Activated naive CD8-positive, alpha-beta T cell treated with anti-CD3 and anti-CD28 coated beads, Interleukin-2, amount 10 ng/mL, durations not matched to agents 7 days and 5 days (primary cell): ENCODE results near the gene LAMA3. TPM values are rescaled to one million over a fixed set of nuclear protein-coding genes. Genes with fewer than 3 reads are reported as not detected.

Experiments
- ATAC-seq: fragments of 150-1000 bp; cut with Tn5 transposase; one replicate; pipeline ENCODE4 v1.10.0; 2021; ENCODE audit warnings: low read depth, moderate library complexity
- POLR2A ChIA-PET: fragments of 350-600 bp; sonication (Branson Sonifier 250); formaldehyde crosslinking; loops from one replicate; lab custom pipeline; 2021; ENCODE audit warnings: antibody characterized with exemption; lab: Charles Lee
- DNase-seq: peaks from one replicate; pipeline ENCODE4 v3.0.0; 2021
- H3K27ac Mint-ChIP-seq: one replicate; pipeline ENCODE4 v1.8.0; 2022; ENCODE audit warnings: mild to moderate bottlenecking, mixed read lengths
- H3K27me3 Mint-ChIP-seq: one replicate; pipeline ENCODE4 v1.8.0; 2022; ENCODE audit warnings: mild to moderate bottlenecking, moderate library complexity, mixed read lengths
- H3K36me3 Mint-ChIP-seq: one replicate; pipeline ENCODE4 v1.8.0; 2021; ENCODE audit warnings: mild to moderate bottlenecking, mixed read lengths
- H3K4me1 Mint-ChIP-seq: one replicate; pipeline ENCODE4 v1.8.0; 2021; ENCODE audit warnings: mixed read lengths
- H3K4me3 Mint-ChIP-seq: one replicate; pipeline ENCODE4 v1.8.0; 2022; ENCODE audit warnings: mild to moderate bottlenecking, moderate library complexity, mixed read lengths
- H3K9me3 Mint-ChIP-seq: one replicate; pipeline ENCODE4 v1.8.0; 2021; ENCODE audit warnings: mixed read lengths
- total RNA-seq, 2 experiments: library from RNA; stranded (reverse); gene quantifications; one replicate each; pipeline ENCODE4 v1.2.3, GENCODE V29; 2021

LAMA3 gene
- total RNA-seq, 2 experiments from 2014 or later = 0.14 to 0.19 TPM

DNA sequence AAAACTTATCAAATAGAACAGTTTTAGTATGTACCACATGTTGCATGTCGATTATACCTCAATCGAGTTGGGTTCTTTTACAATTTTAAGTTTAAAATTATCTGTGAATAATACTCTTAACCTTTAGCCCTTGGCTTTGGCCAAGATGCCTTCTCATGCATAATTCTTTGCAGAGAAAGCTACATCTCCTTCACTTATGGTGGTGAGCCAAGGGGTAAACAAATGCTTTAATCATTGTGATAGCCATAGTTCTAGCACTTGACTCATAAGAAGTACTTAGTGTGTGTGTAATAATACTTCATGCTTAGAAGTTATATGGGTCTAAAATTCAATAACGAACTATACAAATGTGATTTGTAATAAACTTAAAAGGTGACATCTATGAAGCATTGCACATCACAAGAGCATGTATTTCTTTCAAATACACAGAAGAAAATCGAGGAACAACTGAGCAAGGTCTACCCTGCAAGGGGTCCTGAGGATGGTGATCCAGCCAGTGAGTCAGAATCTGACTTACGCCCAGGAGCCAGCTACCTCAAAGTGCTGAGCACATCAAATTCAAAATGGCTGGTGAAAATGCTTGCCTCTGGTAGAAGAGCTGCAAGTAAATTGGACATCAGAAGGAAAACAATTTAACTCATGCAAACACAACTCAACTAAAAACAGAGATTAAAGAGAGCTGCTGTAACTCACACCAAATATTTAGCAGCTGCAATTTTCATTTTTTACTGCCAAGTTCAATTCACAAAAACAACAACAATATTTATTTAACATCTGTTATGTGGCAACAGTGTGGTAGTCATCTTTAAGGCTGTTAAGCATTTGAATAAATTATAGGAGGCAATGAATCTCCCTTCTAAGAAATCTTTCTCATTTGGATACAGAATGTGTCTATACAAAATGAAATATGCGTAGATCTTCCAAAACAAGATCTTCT lies 301.5 kb downstream of the LAMA3 start:
- H3K27ac Mint-ChIP-seq = no peak overlapping the region
- no peak overlapping the region for H3K4me3 Mint-ChIP-seq
- DNase-seq (no peak), ATAC-seq (no peak)
- H3K27me3 Mint-ChIP-seq = peaks cover 3% of the 10 kb centered on the region
- peaks cover 13% of the 10 kb centered on the region for H3K36me3 Mint-ChIP-seq
- peaks cover 42% of the 10 kb centered on the region for H3K4me1 Mint-ChIP-seq
- POLR2A ChIA-PET = interaction anchor here (1.3 kb wide), 1 partner anchor 22 kb away, joined by 4 read pairs; no protein-coding TSS in a partner anchor
- peaks cover 7% of the 10 kb centered on the region for H3K9me3 Mint-ChIP-seq

DNA sequence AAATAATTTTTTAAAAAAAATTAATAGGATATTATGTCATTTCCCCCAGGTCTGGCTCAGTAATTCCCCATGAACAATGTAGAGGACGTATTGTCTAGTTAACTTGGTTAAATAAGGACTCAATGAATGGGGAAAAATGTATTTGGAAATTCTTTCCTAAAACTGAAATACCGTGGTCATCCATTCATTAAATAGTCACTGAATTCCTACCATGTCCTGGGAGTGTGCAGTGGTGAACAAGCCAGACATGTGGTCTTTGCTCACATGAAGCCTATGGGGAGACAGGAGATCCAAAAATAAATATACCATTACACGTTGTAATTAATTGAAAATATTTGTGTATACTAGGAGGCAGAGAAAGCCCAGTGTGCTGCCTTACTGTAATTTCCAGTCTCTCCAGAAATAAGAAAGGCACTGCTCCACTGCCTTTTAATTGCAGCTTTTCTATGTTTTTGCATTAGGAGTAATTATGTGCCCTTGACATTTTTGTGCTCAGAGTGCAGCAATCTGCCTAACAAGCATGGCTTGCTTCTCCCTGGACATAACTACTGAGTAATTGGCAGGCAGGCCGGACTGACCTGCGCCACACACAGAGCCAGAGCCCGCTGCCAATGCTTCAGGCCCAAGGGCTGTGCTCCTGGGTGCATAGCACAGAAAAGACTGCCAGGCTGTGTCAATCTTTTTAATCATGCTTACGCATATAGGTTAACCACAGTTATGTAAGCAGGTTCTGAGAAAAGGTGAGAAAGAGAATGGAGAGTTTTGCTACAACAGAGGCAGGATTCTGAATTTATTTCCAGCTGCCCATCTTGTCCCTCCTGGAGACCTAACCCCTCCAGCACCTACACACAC lies 303.1 kb downstream of the LAMA3 start:
- Mint-ChIP-seq H3K4me1 (peaks cover 38% of the 10 kb centered on the region), H3K36me3 (peaks cover 9% of the 10 kb centered on the region), H3K27ac (peak overlapping the region; percentile 83), H3K9me3 (peaks cover 5% of the 10 kb centered on the region), H3K27me3 (peaks cover 3% of the 10 kb centered on the region), H3K4me3 (peak overlapping the region; percentile 56)
- ATAC-seq (peak; percentile 96), DNase-seq (peak; percentile 59)
- POLR2A ChIA-PET = interaction anchor here (1.0 to 1.6 kb wide), 8 partner anchors 11 to 58 kb away, joined by 3 to 7 read pairs (median 4); partner anchors contain the start of gene TTC39C

- Mint-ChIP-seq H3K4me3 (peak overlapping the region; percentile 56), H3K9me3 (peaks cover 2% of the 10 kb centered on the region), H3K27ac (peak overlapping the region; percentile 83), H3K27me3 (peaks cover 3% of the 10 kb centered on the region), H3K36me3 (peaks cover 9% of the 10 kb centered on the region), H3K4me1 (peaks cover 37% of the 10 kb centered on the region)
- no peak for DNase-seq
- POLR2A ChIA-PET = interaction anchor here (1.0 to 1.6 kb wide), 8 partner anchors 11 to 59 kb away, joined by 3 to 7 read pairs (median 4); partner anchors contain the start of gene TTC39C
- ATAC-seq = no peak
Observed at GRCh38 chr18:23992941-23993280, 303.7 kb downstream of the LAMA3 start.

DNA sequence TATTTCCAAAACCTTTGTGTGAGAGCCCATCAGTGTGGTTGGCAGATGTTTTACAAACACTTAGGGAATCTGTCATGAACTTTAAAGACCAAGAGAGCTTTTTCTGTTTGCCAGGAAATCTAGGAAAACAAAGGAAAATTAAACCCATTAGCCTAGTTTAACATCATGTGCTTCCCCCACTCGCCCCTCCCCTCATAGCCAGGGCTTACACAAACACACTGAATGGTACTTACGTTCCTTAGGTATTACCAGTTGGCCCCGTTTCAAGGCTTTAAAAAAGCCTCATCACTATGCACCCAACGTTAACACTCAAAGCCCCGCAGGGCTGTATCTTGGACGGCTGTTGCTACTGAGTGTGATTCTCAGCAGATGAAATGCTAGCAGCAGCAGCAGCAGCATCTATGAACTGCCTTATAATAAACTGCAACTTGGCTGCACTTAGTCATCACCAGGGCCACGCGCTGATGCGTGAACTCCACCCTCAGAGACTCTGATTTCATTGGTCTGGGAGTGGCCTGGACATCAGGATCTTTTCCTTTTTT lies 305.2 kb downstream of the LAMA3 start:
- Mint-ChIP-seq H3K27ac (no peak overlapping the region), H3K27me3 (no peaks in the 10 kb centered on the region), H3K4me3 (no peak overlapping the region), H3K36me3 (no peaks in the 10 kb centered on the region), H3K4me1 (peaks cover 36% of the 10 kb centered on the region), H3K9me3 (no peaks in the 10 kb centered on the region)
- POLR2A ChIA-PET = no interaction called here
- ATAC-seq = no peak
- DNase-seq = no peak

DNA sequence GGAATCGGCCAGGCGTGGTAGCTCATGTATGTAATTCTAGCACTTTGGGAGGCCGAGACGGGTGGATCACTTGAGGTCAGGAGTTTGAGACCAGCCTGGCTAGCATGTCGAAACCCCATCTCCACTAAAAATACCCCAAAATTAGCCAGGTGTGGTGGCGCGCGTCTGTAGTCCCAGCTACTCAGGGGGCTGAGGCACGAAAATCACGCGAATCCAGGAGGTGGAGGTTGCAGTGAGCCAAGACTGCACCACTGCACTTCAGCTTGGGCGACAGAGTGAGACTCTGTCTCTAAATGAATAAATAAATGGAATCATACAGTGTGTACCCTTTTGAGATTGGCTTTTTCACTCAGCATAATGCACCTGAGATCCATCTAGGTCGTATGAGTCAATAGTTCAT lies 305.9 kb downstream of the LAMA3 start:
- Mint-ChIP-seq H3K9me3 (no peaks in the 10 kb centered on the region), H3K36me3 (no peaks in the 10 kb centered on the region), H3K4me1 (peaks cover 35% of the 10 kb centered on the region), H3K27ac (no peak overlapping the region), H3K27me3 (no peaks in the 10 kb centered on the region), H3K4me3 (no peak overlapping the region)
- POLR2A ChIA-PET = no interaction called here
- ATAC-seq (no peak), DNase-seq (no peak)

GRCh38 chr18:23998018-23998417 lies 308.8 kb downstream of the LAMA3 start:
- peaks cover 37% of the 10 kb centered on the region for H3K4me1 Mint-ChIP-seq
- no peak overlapping the region for H3K4me3 Mint-ChIP-seq
- no peaks in the 10 kb centered on the region for H3K27me3 Mint-ChIP-seq
- POLR2A ChIA-PET = no interaction called here
- peaks cover 3% of the 10 kb centered on the region for H3K36me3 Mint-ChIP-seq
- DNase-seq (no peak), ATAC-seq (no peak)
- H3K9me3 Mint-ChIP-seq = peaks cover 2% of the 10 kb centered on the region
- no peak overlapping the region for H3K27ac Mint-ChIP-seq

GRCh38 chr18:23998820-23999219 lies 309.6 kb downstream of the LAMA3 start:
- Mint-ChIP-seq H3K27me3 (no peaks in the 10 kb centered on the region), H3K27ac (peak overlapping the region; percentile 6), H3K36me3 (peaks cover 3% of the 10 kb centered on the region), H3K4me3 (no peak overlapping the region), H3K9me3 (peaks cover 2% of the 10 kb centered on the region), H3K4me1 (peaks cover 37% of the 10 kb centered on the region)
- no peak for DNase-seq
- no peak for ATAC-seq
- POLR2A ChIA-PET = no interaction called here

DNA sequence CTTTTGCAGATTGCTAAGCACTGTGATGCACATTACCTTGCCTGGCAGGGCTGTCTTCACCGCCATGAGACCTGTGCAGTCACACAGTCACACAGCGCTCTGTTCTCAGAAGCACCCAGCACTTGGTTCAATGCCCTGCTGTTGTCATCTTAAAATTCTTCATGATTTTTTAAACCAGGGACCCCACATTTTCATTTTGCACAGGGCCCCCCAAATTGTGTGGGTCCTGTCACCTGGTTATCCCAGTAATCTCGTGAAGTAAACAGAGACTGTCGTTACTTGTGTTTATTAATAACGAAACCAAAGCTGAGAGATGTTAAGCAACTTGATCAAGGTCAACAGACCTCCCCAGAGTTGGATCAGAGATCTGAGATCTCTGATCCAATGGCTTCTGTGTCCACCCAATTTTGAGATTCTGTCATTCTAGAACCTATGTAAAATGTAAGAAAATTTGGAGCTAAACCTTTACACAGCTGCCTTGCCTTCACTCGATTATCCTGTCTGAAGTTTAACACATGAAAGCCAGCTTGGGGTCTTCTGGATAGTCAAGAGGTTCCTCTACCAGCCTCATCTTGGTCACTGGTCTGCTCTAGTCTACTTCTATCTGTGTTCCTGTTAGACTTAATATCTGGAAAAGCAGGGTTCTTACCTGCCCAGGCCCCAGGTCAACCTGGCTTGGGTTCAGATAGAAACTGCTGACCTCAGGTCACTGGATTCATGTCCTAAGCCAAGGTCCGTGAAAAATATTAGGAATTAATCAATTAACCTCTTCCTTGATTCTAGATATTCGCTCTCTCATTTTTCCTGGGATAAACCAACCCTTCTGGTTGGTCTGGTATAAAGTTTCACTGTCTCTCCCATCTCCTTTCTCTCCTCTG lies 311.6 kb downstream of the LAMA3 start:
- ATAC-seq (no peak), DNase-seq (no peak)
- peak overlapping the region; percentile 2 for H3K4me3 Mint-ChIP-seq
- peaks cover 3% of the 10 kb centered on the region for H3K36me3 Mint-ChIP-seq
- H3K9me3 Mint-ChIP-seq = peaks cover 2% of the 10 kb centered on the region
- H3K27me3 Mint-ChIP-seq = no peaks in the 10 kb centered on the region
- H3K4me1 Mint-ChIP-seq = peaks cover 34% of the 10 kb centered on the region
- POLR2A ChIA-PET = no interaction called here
- H3K27ac Mint-ChIP-seq = peak overlapping the region; percentile 40

DNA sequence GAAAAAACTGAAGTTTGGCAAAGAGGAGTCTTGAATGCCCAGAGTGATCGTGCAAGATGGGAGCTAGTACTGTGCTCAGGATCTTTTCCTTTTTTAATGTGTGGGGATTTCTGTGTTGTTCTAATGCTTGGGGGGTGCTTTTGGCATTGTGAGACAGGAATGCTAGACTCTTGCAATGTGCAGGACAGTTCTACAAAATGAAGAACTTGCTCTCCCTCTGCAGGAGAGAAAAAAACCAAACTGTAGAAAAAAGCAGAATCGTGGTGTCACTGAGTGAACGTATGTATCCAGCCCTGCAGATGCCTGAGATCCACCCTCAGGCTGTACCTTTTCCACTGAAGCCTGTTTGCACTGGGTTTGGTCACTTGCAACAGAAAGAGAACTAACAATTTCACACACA lies 313.2 kb downstream of the LAMA3 start:
- Mint-ChIP-seq H3K27ac (no peak overlapping the region), H3K27me3 (no peaks in the 10 kb centered on the region), H3K36me3 (peaks cover 3% of the 10 kb centered on the region), H3K4me3 (no peak overlapping the region), H3K9me3 (peaks cover 2% of the 10 kb centered on the region), H3K4me1 (peaks cover 34% of the 10 kb centered on the region)
- POLR2A ChIA-PET = no interaction called here
- DNase-seq = no peak
- no peak for ATAC-seq

DNA sequence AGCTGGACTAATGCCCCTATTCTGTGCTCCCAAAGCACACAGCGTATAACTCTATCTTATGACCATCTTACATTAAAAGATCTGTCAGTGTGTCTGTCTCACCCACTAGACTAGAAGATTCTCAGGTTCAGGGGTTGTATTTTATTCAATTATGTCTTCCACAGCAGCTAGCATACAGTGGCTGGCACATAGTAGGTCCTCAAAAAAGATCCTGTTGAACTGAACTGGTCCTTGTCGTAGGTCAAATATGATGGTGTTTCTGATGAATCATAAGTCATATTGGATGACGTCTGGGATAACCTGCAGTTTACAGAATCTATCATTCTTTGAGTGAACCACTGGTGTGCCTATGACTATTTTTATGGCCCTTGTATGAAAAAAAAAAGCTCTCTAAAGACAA lies 314.0 kb downstream of the LAMA3 start:
- POLR2A ChIA-PET = interaction anchor here (0.6 to 1.0 kb wide), 2 partner anchors 11 to 36 kb away, joined by 3 read pairs; no protein-coding TSS in a partner anchor
- Mint-ChIP-seq H3K4me3 (no peak overlapping the region), H3K27ac (peak overlapping the region; percentile 13), H3K36me3 (peaks cover 3% of the 10 kb centered on the region), H3K9me3 (peaks cover 2% of the 10 kb centered on the region), H3K27me3 (no peaks in the 10 kb centered on the region), H3K4me1 (peaks cover 38% of the 10 kb centered on the region)
- ATAC-seq = no peak
- no peak for DNase-seq

- Mint-ChIP-seq H3K27me3 (no peaks in the 10 kb centered on the region), H3K4me3 (no peak overlapping the region), H3K36me3 (peaks cover 3% of the 10 kb centered on the region), H3K4me1 (peaks cover 44% of the 10 kb centered on the region), H3K9me3 (peaks cover 2% of the 10 kb centered on the region), H3K27ac (no peak overlapping the region)
- POLR2A ChIA-PET = interaction anchor here (0.6 to 1.0 kb wide), 2 partner anchors 12 to 36 kb away, joined by 3 read pairs; no protein-coding TSS in a partner anchor
- no peak for DNase-seq
- ATAC-seq = no peak
Observed at GRCh38 chr18:24003903-24004640, 314.8 kb downstream of the LAMA3 start.
